GM10266 (cell line): ENCODE data around the gene CDC42BPB.

ENCODE experiments used
- DNase-seq: peaks from one replicate; pipeline ENCODE4 v3.0.0; 2012; ENCODE audit errors: extremely low spot score
- TF ChIP-seq, protein P1 (sequence below): IDR thresholded peaks from 2 replicates; pipeline ENCODE4 v1.5.1; 2012; ENCODE audit warnings: mild to moderate bottlenecking, low read depth; ENCODE audit not compliant: control insufficient read depth, insufficient read depth; ENCODE audit errors: missing control alignments

Gene CDC42BPB

DNA sequence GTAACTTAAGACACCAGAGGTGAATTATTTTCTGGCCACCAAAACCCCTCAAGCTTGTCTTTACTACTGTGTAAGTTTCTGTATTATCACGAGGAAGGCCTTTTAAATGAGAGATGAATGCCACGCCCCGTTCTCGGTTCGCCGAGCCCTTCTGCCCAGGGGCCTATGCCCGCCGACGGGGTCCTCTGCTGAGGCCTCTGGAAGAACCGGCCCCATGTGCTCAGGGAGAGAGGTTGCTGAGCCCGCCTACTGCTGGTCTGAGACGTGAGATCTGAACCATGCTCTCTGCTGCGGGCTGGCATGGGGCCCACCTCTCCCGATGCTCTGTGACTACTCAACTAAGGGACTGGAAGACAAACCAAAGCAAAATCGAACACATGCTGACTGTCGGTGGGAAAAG, 113.9 kb downstream of the CDC42BPB start:
- no peak for DNase-seq
- TF ChIP-seq, protein P1, sequence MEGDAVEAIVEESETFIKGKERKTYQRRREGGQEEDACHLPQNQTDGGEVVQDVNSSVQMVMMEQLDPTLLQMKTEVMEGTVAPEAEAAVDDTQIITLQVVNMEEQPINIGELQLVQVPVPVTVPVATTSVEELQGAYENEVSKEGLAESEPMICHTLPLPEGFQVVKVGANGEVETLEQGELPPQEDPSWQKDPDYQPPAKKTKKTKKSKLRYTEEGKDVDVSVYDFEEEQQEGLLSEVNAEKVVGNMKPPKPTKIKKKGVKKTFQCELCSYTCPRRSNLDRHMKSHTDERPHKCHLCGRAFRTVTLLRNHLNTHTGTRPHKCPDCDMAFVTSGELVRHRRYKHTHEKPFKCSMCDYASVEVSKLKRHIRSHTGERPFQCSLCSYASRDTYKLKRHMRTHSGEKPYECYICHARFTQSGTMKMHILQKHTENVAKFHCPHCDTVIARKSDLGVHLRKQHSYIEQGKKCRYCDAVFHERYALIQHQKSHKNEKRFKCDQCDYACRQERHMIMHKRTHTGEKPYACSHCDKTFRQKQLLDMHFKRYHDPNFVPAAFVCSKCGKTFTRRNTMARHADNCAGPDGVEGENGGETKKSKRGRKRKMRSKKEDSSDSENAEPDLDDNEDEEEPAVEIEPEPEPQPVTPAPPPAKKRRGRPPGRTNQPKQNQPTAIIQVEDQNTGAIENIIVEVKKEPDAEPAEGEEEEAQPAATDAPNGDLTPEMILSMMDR, result no peak

DNA sequence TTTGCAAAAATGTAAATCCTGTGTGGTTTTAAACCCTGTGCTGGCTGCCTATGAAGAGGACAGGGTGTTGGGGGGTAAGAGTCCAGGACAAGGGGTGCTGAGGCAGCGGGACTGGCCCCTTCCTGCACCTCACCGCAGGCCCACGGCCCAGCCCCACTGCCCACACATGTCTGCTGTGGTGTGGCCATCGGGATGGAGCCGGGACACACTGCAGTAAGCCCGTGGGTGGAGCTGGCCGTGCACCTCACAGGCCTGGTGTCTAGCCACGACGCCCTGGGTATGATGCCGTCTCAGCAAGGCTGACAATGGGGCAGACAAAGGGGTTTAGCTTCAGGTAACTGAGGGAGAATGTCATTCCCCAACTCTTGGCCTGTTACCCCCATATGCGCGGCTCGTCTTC, 115.3 kb downstream of the CDC42BPB start:
- no peak for DNase-seq
- TF ChIP-seq, protein P1, result no peak

- TF ChIP-seq, protein P1, result no peak
- no peak for DNase-seq
Measured at GRCh38 chr14:102941419-102942011, 115.8 kb downstream of the CDC42BPB start.

- TF ChIP-seq, protein P1, result no peak
- no peak for DNase-seq
Measured at GRCh38 chr14:102940729-102941362, 116.5 kb downstream of the CDC42BPB start.

- TF ChIP-seq, protein P1, result no peak
- no peak for DNase-seq
Measured at GRCh38 chr14:102939820-102940561, 117.4 kb downstream of the CDC42BPB start.

DNA sequence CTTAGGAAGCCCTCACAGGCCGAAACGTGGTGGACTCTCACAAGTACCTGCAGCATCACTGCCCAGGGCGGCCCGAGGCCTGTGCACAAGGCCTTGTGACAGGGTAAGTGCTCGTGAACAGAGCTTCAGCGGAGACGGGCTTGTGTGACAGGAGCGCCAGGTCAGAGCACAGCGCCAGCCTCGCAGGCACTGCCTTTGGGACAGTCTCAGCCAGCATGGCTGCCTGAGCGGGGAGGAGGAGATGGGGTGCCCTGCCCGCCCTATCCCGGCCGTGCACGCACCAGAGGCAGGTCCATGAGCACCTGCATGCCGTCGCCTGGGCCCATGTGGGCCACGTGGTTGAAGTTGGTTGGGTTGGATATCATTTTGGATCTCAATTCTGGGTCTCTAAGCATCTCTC, 118.0 kb downstream of the CDC42BPB start:
- DNase-seq, result no peak
- TF ChIP-seq, protein P1, result no peak

- DNase-seq, result no peak
- TF ChIP-seq, protein P1, result no peak
Measured at GRCh38 chr14:102938191-102938590, 119.2 kb downstream of the CDC42BPB start.
